HepG2 (cell line): ENCODE measurements around the gene NFS1. TPM values are rescaled to one million over a fixed set of nuclear protein-coding genes. Genes with fewer than 3 reads are reported as not detected.

Experiments used
- KAT2B ChIP-seq: fragments of 150-350 bp; IDR thresholded peaks from 2 replicates; pipeline ENCODE4 v1.6.1; 2014; ENCODE audit warnings: low read depth, low read length, borderline replicate concordance
- PHF5A ChIP-seq: IDR thresholded peaks from one replicate; pipeline ENCODE4 v1.6.1; 2018; ENCODE audit warnings: low read depth, missing genetic modification reagents; ENCODE audit not compliant: unreplicated experiment
- REL ChIP-seq: sonication (generic); formaldehyde crosslinking; conservative IDR thresholded peaks from 2 replicates; pipeline ENCODE4 v1.8.0; 2022; ENCODE audit warnings: mild to moderate bottlenecking, missing genetic modification reagents, moderate library complexity
- SP1 ChIP-seq, 2 experiments: fragments of 450-650 bp in 1 of 2; sonication (generic) in 1 of 2; formaldehyde crosslinking in 1 of 2; IDR thresholded peaks; 2 replicates each; pipeline versions ENCODE4 v1.4.0 to v1.6.1; 2016 to 2020; ENCODE audit warnings: missing genetic modification reagents in 1 of 2
- WIZ ChIP-seq: sonication (generic); formaldehyde crosslinking; IDR thresholded peaks from 2 replicates; pipeline ENCODE4 v1.5.1; 2020; ENCODE audit warnings: mild to moderate bottlenecking, missing genetic modification reagents
- ZBTB34 ChIP-seq: sonication (generic); formaldehyde crosslinking; IDR thresholded peaks from 2 replicates; pipeline ENCODE4 v1.8.0; 2022; ENCODE audit warnings: mild to moderate bottlenecking, missing genetic modification reagents
- ZFP41 ChIP-seq: sonication (generic); formaldehyde crosslinking; IDR thresholded peaks from 2 replicates; pipeline ENCODE4 v1.4.0; 2020; ENCODE audit warnings: mild to moderate bottlenecking, missing genetic modification reagents, borderline replicate concordance
- ZNF207 ChIP-seq: fragments of 450-650 bp; IDR thresholded peaks from 2 replicates; pipeline ENCODE4 v1.6.1; 2016; ENCODE audit warnings: antibody characterized with exemption, borderline replicate concordance
- ZNF407 ChIP-seq: sonication (generic); formaldehyde crosslinking; IDR thresholded peaks from one replicate; pipeline ENCODE4 v1.5.1; 2020; ENCODE audit warnings: mild to moderate bottlenecking, missing genetic modification reagents; ENCODE audit errors: not compliant biosample characterization
- ZNF510 ChIP-seq: sonication (generic); formaldehyde crosslinking; IDR thresholded peaks from 2 replicates; pipeline ENCODE4 v1.4.0; 2020; ENCODE audit warnings: low read depth, mild to moderate bottlenecking, missing genetic modification reagents
- ZNF878 ChIP-seq: sonication (generic); formaldehyde crosslinking; IDR thresholded peaks from 2 replicates; pipeline ENCODE4 v1.8.1; 2023; ENCODE audit warnings: mild to moderate bottlenecking, missing genetic modification reagents, moderate library complexity
- ZXDC ChIP-seq: sonication (generic); formaldehyde crosslinking; IDR thresholded peaks from 2 replicates; pipeline ENCODE4 v1.5.0; 2020; ENCODE audit warnings: mild to moderate bottlenecking, missing genetic modification reagents
- polyA plus RNA-seq, 8 experiments: library from polyadenylated mRNA; depleted of rRNA in 3 of 8; stranded (reverse) in 7 of 8; unstranded in 1 of 8; fragments of >200 nt; fragmentation: Illumina TruSeq in 4 of 8; extraction: Trizol in 4 of 8; gene quantifications; 2 replicates each; pipeline versions ENCODE4 v1.2.1 to v1.2.3, GENCODE V29; 2011 to 2016; ENCODE audit warnings: low read depth in 4 of 8, missing spikeins in 1 of 8, mixed read lengths in 1 of 8; ENCODE audit not compliant: insufficient read depth in 1 of 8
- total RNA-seq, 5 experiments: library from RNA; depleted of rRNA; stranded (reverse); fragments of >200 nt; fragmentation: Illumina TruSeq; extraction: Trizol; gene quantifications; 2 replicates each; pipeline ENCODE4 v1.2.3, GENCODE V29; 2016; ENCODE audit warnings: low read depth in 1 of 5
- TF ChIP-seq, protein P1 (sequence below): sonication (generic); formaldehyde crosslinking; conservative IDR thresholded peaks from 2 replicates; pipeline ENCODE4 v1.5.0; 2020; ENCODE audit warnings: missing genetic modification reagents
- TF ChIP-seq, protein P2 (sequence below), 2 experiments: fragments of 450-650 bp in 1 of 2; sonication (generic) in 1 of 2; formaldehyde crosslinking; IDR thresholded peaks; 2 replicates each; pipeline versions ENCODE4 v1.5.0 to v1.8.0; 2020 to 2022; ENCODE audit warnings: mild to moderate bottlenecking in 1 of 2, missing genetic modification reagents in 1 of 2

Gene NFS1
- total and polyA plus RNA-seq, 2 of the 13 experiments (the other 11 are each of a cell fraction or from before 2014, with no cell fraction given), result 65.9 to 88.1 TPM

DNA sequence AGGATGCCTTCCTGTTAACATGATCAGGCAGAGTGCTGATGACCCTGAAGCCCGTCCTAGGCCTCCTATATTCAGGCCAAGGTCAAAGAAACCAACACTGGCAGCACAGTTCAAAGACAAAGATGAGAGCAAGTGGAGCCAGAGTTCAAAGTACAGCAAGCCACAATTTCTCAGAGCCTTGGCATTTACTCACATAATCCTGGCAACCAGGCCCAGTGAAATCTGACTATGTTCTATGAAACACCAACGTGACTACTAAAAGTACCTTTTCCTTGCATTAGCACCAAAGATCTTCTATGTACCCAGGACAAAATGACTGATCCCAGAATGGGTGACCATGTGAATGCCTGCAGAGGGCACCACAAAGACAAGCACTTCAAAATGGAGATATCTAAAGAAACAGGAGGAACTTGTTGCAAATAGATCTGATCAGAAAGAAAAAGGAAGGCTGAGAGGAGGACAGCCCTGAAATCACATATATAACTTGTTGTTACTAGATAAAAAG lies 3.9 kb downstream of the NFS1 start (continued):
- TF ChIP-seq ZNF407 (CRISPR knock-in tag) (no peak), SP1 (IDR thresholded peaks at IDR 0.05) (no peak), SP1 (CRISPR knock-in tag; IDR thresholded peaks at IDR 0.05) (no peak), KAT2B (no peak), WIZ (CRISPR knock-in tag) (no peak), PHF5A (CRISPR knock-in tag) (no peak), ZXDC (CRISPR knock-in tag) (no peak), ZNF207 (no peak), ZFP41 (CRISPR knock-in tag) (no peak), ZNF878 (peak; percentile 75; the same call in 1 of the 2 replicates), ZBTB34 (no peak), REL (CRISPR knock-in tag) (no peak), ZNF510 (CRISPR knock-in tag) (0 out of 2 replicates have a peak, but pooled peaks have one; percentile 51)
- TF ChIP-seq, protein P1, sequence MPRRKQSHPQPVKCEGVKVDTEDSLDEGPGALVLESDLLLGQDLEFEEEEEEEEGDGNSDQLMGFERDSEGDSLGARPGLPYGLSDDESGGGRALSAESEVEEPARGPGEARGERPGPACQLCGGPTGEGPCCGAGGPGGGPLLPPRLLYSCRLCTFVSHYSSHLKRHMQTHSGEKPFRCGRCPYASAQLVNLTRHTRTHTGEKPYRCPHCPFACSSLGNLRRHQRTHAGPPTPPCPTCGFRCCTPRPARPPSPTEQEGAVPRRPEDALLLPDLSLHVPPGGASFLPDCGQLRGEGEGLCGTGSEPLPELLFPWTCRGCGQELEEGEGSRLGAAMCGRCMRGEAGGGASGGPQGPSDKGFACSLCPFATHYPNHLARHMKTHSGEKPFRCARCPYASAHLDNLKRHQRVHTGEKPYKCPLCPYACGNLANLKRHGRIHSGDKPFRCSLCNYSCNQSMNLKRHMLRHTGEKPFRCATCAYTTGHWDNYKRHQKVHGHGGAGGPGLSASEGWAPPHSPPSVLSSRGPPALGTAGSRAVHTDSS (CRISPR knock-in tag), result no peak
- TF ChIP-seq, protein P2, sequence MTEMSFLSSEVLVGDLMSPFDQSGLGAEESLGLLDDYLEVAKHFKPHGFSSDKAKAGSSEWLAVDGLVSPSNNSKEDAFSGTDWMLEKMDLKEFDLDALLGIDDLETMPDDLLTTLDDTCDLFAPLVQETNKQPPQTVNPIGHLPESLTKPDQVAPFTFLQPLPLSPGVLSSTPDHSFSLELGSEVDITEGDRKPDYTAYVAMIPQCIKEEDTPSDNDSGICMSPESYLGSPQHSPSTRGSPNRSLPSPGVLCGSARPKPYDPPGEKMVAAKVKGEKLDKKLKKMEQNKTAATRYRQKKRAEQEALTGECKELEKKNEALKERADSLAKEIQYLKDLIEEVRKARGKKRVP (CRISPR knock-in tag; IDR thresholded peaks at IDR 0.05), result no peak
